IMR-90 (cell line): Measurements from ENCODE around the gene ACP2. TPM values are rescaled to one million over a fixed set of nuclear protein-coding genes. Genes with fewer than 3 reads are reported as not detected.

Source experiments
- ATAC-seq: fragments of 200-7000 bp; cut with Tn5 transposase; 2 replicates; pipeline ENCODE4 v1.9.1; 2020; ENCODE audit warnings: low read depth, mild to moderate bottlenecking, moderate library complexity
- BruUV-seq: library from RNA; stranded (reverse); fragments of 400-500 nt; replicated peaks from 2 replicates; lab custom pipeline; 2021; lab: Mats Ljungman, UMichigan
- CTCF ChIA-PET: fragments of 300-600 bp; formaldehyde crosslinking; extraction: SDS; loops from one replicate; lab custom pipeline; 2021; ENCODE audit warnings: antibody characterized with exemption; lab: Yijun Ruan, JAX
- POLR2A ChIA-PET: fragments of 300-600 bp; sonication (Branson Sonifier 250); formaldehyde crosslinking; loops from one replicate; lab custom pipeline; 2022; ENCODE audit warnings: antibody characterized with exemption; ENCODE audit not compliant: unreplicated experiment; lab: Charles Lee
- DNase-seq: peaks from one replicate; pipeline ENCODE4 v3.0.0; 2013
- H2AFZ ChIP-seq: replicated peaks from 2 replicates; pipeline ENCODE3; 2013; ENCODE audit warnings: low read length, mild to moderate bottlenecking; ENCODE audit not compliant: poor library complexity
- H2AK5ac ChIP-seq: 2 replicates; pipeline ENCODE4 v1.6.1; 2013; ENCODE audit warnings: low read depth, low read length, inconsistent platforms
- H2AK9ac ChIP-seq: replicated peaks from 2 replicates; pipeline ENCODE3; 2013; ENCODE audit warnings: mild to moderate bottlenecking, low read depth, low read length, moderate library complexity; ENCODE audit not compliant: poor library complexity
- H2BK120ac ChIP-seq: 2 replicates; pipeline ENCODE4 v1.6.1; 2013; ENCODE audit warnings: low read depth, low read length, inconsistent platforms
- H2BK15ac ChIP-seq: 3 replicates; pipeline ENCODE4 v1.6.1; 2013; ENCODE audit warnings: low read depth, low read length, inconsistent platforms
- H2BK20ac ChIP-seq: 2 replicates; pipeline ENCODE4 v1.6.1; 2013; ENCODE audit warnings: low read depth, mild to moderate bottlenecking, inconsistent platforms, low read length, moderate library complexity
- H2BK5ac ChIP-seq: 2 replicates; pipeline ENCODE4 v1.6.1; 2013; ENCODE audit warnings: mild to moderate bottlenecking, low read depth, low read length, inconsistent platforms; ENCODE audit not compliant: poor library complexity, severe bottlenecking
- H3K14ac ChIP-seq: replicated peaks from 2 replicates; pipeline ENCODE4 v1.6.1; 2013; ENCODE audit warnings: low read depth, low read length, inconsistent platforms
- H3K18ac ChIP-seq: 2 replicates; pipeline ENCODE4 v1.6.1; 2013; ENCODE audit warnings: low read depth, low read length, control low read depth
- H3K23ac ChIP-seq: 2 replicates; pipeline ENCODE4 v1.6.1; 2013; ENCODE audit warnings: low read depth, low read length, inconsistent platforms
- H3K27ac ChIP-seq: 2 replicates; pipeline ENCODE4 v1.5.1; 2013; ENCODE audit warnings: mild to moderate bottlenecking, control low read depth, low read length; ENCODE audit not compliant: insufficient read depth
- H3K27me3 ChIP-seq: 2 replicates; pipeline ENCODE4 v1.6.1; 2013; ENCODE audit warnings: low read length; ENCODE audit not compliant: control insufficient read depth, insufficient read depth
- H3K36me3 ChIP-seq: 2 replicates; pipeline ENCODE4 v1.6.1; 2013; ENCODE audit warnings: low read length, mixed read lengths; ENCODE audit not compliant: control insufficient read depth, insufficient read depth
- H3K4ac ChIP-seq: 2 replicates; pipeline ENCODE4 v1.6.1; 2013; ENCODE audit warnings: low read depth, low read length, inconsistent platforms
- H3K4me1 ChIP-seq: 2 replicates; pipeline ENCODE4 v1.6.1; 2013; ENCODE audit warnings: low read length, mixed read lengths; ENCODE audit not compliant: control insufficient read depth, insufficient read depth
- H3K4me2 ChIP-seq: 2 replicates; pipeline ENCODE4 v1.6.1; 2013; ENCODE audit warnings: low read depth, mild to moderate bottlenecking, control low read depth, low read length, moderate library complexity
- H3K4me3 ChIP-seq: 2 replicates; pipeline ENCODE4 v1.5.1; 2013; ENCODE audit warnings: low read depth, mild to moderate bottlenecking, control low read depth, low read length, moderate library complexity; ENCODE audit not compliant: insufficient read depth
- H3K56ac ChIP-seq: 2 replicates; pipeline ENCODE4 v1.6.1; 2013; ENCODE audit warnings: low read length, inconsistent platforms; ENCODE audit not compliant: insufficient read depth; ENCODE audit errors: extremely low read depth
- H3K79me1 ChIP-seq, 2 experiments: 2 replicates each; pipeline ENCODE4 v1.6.1; 2013; ENCODE audit warnings: low read length in 2 of 2, inconsistent platforms in 1 of 2, low read depth in 1 of 2
- H3K9ac ChIP-seq: 2 replicates; pipeline ENCODE4 v1.6.1; 2013; ENCODE audit warnings: low read depth, low read length, control low read depth
- H3K9me1 ChIP-seq: 2 replicates; pipeline ENCODE4 v1.6.1; 2013; ENCODE audit warnings: low read length, inconsistent platforms; ENCODE audit not compliant: insufficient read depth
- H3K9me3 ChIP-seq: 2 replicates; pipeline ENCODE4 v1.6.1; 2013; ENCODE audit warnings: low read length; ENCODE audit not compliant: control insufficient read depth, insufficient read depth
- H4K20me1 ChIP-seq: 2 replicates; pipeline ENCODE4 v1.6.1; 2013; ENCODE audit warnings: low read length, inconsistent platforms; ENCODE audit not compliant: insufficient read depth
- H4K5ac ChIP-seq: 2 replicates; pipeline ENCODE4 v1.6.1; 2013; ENCODE audit warnings: mild to moderate bottlenecking, low read depth, low read length, control low read depth
- H4K8ac ChIP-seq, 2 experiments: 2 replicates each; pipeline ENCODE4 v1.6.1; 2013; ENCODE audit warnings: low read depth in 2 of 2, low read length in 2 of 2, control low read depth in 1 of 2, inconsistent platforms in 1 of 2
- H4K91ac ChIP-seq: 2 replicates; pipeline ENCODE4 v1.6.1; 2013; ENCODE audit warnings: low read depth, low read length, inconsistent platforms; ENCODE audit not compliant: insufficient read depth
- BHLHE40 ChIP-seq: fragments of 150-350 bp; IDR thresholded peaks from 2 replicates; pipeline ENCODE4 v1.6.1; 2016; ENCODE audit warnings: mild to moderate bottlenecking, low read depth, low read length
- CEBPB ChIP-seq: IDR thresholded peaks from 2 replicates; pipeline ENCODE4 v1.6.1; 2012; ENCODE audit warnings: low read depth, low read length, improper control_type of control experiment
- CHD1 ChIP-seq: IDR thresholded peaks from 2 replicates; pipeline ENCODE4 v1.6.1; 2012; ENCODE audit warnings: low read depth, low read length, improper control_type of control experiment
- CTCF ChIP-seq: conservative IDR thresholded peaks from 2 replicates; pipeline ENCODE4 v1.5.1; 2012; ENCODE audit warnings: mild to moderate bottlenecking, low read depth, low read length, improper control_type of control experiment
- ELK1 ChIP-seq: fragments of 150-350 bp; IDR thresholded peaks from 2 replicates; pipeline ENCODE4 v1.6.1; 2016; ENCODE audit warnings: low read depth, mild to moderate bottlenecking, low read length, moderate library complexity, borderline replicate concordance
- FOS ChIP-seq: fragments of 150-350 bp; IDR thresholded peaks from 2 replicates; pipeline ENCODE4 v1.6.1; 2016; ENCODE audit warnings: low read depth, low read length
- MAFK ChIP-seq: IDR thresholded peaks from 2 replicates; pipeline ENCODE4 v1.6.1; 2012; ENCODE audit warnings: low read depth, low read length, improper control_type of control experiment
- MAZ ChIP-seq: IDR thresholded peaks from 2 replicates; pipeline ENCODE4 v1.6.1; 2012; ENCODE audit warnings: low read depth, mild to moderate bottlenecking, low read length, improper control_type of control experiment, moderate library complexity, borderline replicate concordance
- MXI1 ChIP-seq: IDR thresholded peaks from 2 replicates; pipeline ENCODE4 v1.6.1; 2012; ENCODE audit warnings: low read depth, mild to moderate bottlenecking, low read length, moderate library complexity, borderline replicate concordance
- NFE2L2 ChIP-seq: fragments of 150-350 bp; IDR thresholded peaks from 2 replicates; pipeline ENCODE4 v1.6.1; 2016; ENCODE audit warnings: low read depth, mild to moderate bottlenecking, low read length
- POLR2A ChIP-seq: IDR thresholded peaks from 2 replicates; pipeline ENCODE4 v1.6.1; 2012; ENCODE audit warnings: mild to moderate bottlenecking, low read depth, low read length
- RAD21 ChIP-seq: IDR thresholded peaks from 2 replicates; pipeline ENCODE4 v1.6.1; 2012; ENCODE audit warnings: low read length, improper control_type of control experiment
- RCOR1 ChIP-seq: IDR thresholded peaks from 2 replicates; pipeline ENCODE4 v1.6.1; 2012; ENCODE audit warnings: mild to moderate bottlenecking, low read length, improper control_type of control experiment; ENCODE audit not compliant: insufficient replicate concordance
- RFX5 ChIP-seq: IDR thresholded peaks from 2 replicates; pipeline ENCODE4 v1.8.0; 2012; ENCODE audit warnings: low read depth, mild to moderate bottlenecking, low read length, moderate library complexity
- SMC3 ChIP-seq: fragments of 150-350 bp; IDR thresholded peaks from 2 replicates; pipeline ENCODE4 v1.6.1; 2016; ENCODE audit warnings: low read depth, mild to moderate bottlenecking, antibody characterized with exemption, low read length, moderate library complexity
- USF2 ChIP-seq: fragments of 150-350 bp; IDR thresholded peaks from 2 replicates; pipeline ENCODE4 v1.6.1; 2017; ENCODE audit warnings: mild to moderate bottlenecking, antibody characterized with exemption, low read length, low read depth
- WGBS, 2 experiments: methylation state at CpG; one replicate each; pipeline versions ENCODE4 v1.1.5 to v1.1.7; 2013; ENCODE audit warnings: missing lambda C conversion rate in 2 of 2; ENCODE audit not compliant: insufficient read length in 1 of 2; ENCODE audit errors: extremely low coverage in 2 of 2; 5-methylcytosine and 5-hydroxymethylcytosine counted together
- dilution Hi-C: fragments of 300-500 bp; cut with HindIII; formaldehyde crosslinking; loops from one replicate; pipeline ENCODE4 v1.14.3; 2018; ENCODE audit warnings: low sequenced_read_pairs; ENCODE audit not compliant: unreplicated experiment
- in situ Hi-C: fragments of 300-500 bp; cut with MboI; formaldehyde crosslinking; loops from 3 replicates; pipeline ENCODE4 v1.14.3; 2019; ENCODE audit warnings: low sequenced_read_pairs, inconsistent platforms, mixed read lengths
- intact Hi-C: fragments of 100-400 bp; cut with micrococcal nuclease; formaldehyde crosslinking; loops from 2 replicates; pipeline ENCODE4 v1.10.0; 2022
- polyA plus RNA-seq, 3 experiments: library from polyadenylated mRNA; depleted of rRNA; stranded (reverse); fragments of >200 nt; gene quantifications; 2 replicates each; pipeline ENCODE4 v1.2.3, GENCODE V29; 2012; ENCODE audit warnings: low replicate concordance in 1 of 3
- total RNA-seq: library from RNA; depleted of rRNA; stranded (reverse); fragments of >200 nt; gene quantifications from 2 replicates; pipeline ENCODE4 v1.2.3, GENCODE V29; 2012

Gene ACP2
- total and polyA plus RNA-seq, 2 of the 4 experiments (the other 2 are of a cell fraction): 17.7 to 23.6 TPM

- H3K14ac ChIP-seq: no peak overlapping the region
- no TSS peak for BruUV-seq
- H4K20me1 ChIP-seq: no peaks in the 10 kb centered on the region
- ChIA-PET CTCF (interaction anchor here (0.9 kb wide), 1 partner anchor 18 kb away, joined by 3 read pairs; no protein-coding TSS in a partner anchor), POLR2A (no interaction called here)
- H3K4ac ChIP-seq: no peak overlapping the region
- no peak overlapping the region for H4K5ac ChIP-seq
- no peak overlapping the region for H3K4me3 ChIP-seq
- H4K91ac ChIP-seq: no peak overlapping the region
- no peak overlapping the region for H3K18ac ChIP-seq
- no peak overlapping the region for H2BK120ac ChIP-seq
- H2AK5ac ChIP-seq: no peak overlapping the region
- dilution Hi-C loops: no loop called here
- H3K56ac ChIP-seq: no peak overlapping the region
- TF ChIP-seq CEBPB: no peak
- no peak for TF ChIP-seq MXI1
- TF ChIP-seq NFE2L2: no peak
- TF ChIP-seq CTCF: no peak
- no peak for TF ChIP-seq POLR2A
- no peak for TF ChIP-seq RFX5
- TF ChIP-seq MAZ: no peak
- no peak for TF ChIP-seq BHLHE40
- no peak for TF ChIP-seq FOS
- TF ChIP-seq MAFK: no peak
- no peak for TF ChIP-seq SMC3
- TF ChIP-seq CHD1: no peak
- TF ChIP-seq USF2: no peak
- no peak for TF ChIP-seq RCOR1
- TF ChIP-seq ELK1: no peak
- no peak for TF ChIP-seq RAD21
- in situ Hi-C loops: no loop called here
- H3K79me1 ChIP-seq: peaks cover 6 to 20% of the 10 kb centered on the region in 2 experiments; a peak in 2 of 4 replicates
- peaks cover 4% of the 10 kb centered on the region for H3K4me1 ChIP-seq
- H2BK15ac ChIP-seq: no peak overlapping the region
- H3K4me2 ChIP-seq: no peak overlapping the region
- peak; percentile 8; the same call in 1 of the 2 replicates for ATAC-seq
- H3K23ac ChIP-seq: no peak overlapping the region
- 96% methylated on average over 3 of the region's 3 CpGs; no CpG with 5 or more reads in 1 of the 2 experiments for WGBS, 2 experiments
- H3K9ac ChIP-seq: no peak overlapping the region
- H2BK20ac ChIP-seq: no peak overlapping the region
- H3K27me3 ChIP-seq: no peaks in the 10 kb centered on the region
- intact Hi-C loops: no loop called here
- peaks cover 60% of the 10 kb centered on the region for H3K36me3 ChIP-seq
- H2BK5ac ChIP-seq: no peak overlapping the region
- no peak overlapping the region for H4K8ac ChIP-seq
- peak overlapping the region; percentile 45 for H2AK9ac ChIP-seq
- H3K27ac ChIP-seq: no peak overlapping the region
- no peaks in the 10 kb centered on the region for H3K9me3 ChIP-seq
- DNase-seq: peak; percentile 23
- H3K9me1 ChIP-seq: peaks cover 9% of the 10 kb centered on the region
- H2AFZ ChIP-seq: no peak overlapping the region
Measured at GRCh38 chr11:47241841-47242301, 6.7 kb downstream of the ACP2 start.
